ENCODE measurements around the gene TRIO.

Gene TRIO

DNA sequence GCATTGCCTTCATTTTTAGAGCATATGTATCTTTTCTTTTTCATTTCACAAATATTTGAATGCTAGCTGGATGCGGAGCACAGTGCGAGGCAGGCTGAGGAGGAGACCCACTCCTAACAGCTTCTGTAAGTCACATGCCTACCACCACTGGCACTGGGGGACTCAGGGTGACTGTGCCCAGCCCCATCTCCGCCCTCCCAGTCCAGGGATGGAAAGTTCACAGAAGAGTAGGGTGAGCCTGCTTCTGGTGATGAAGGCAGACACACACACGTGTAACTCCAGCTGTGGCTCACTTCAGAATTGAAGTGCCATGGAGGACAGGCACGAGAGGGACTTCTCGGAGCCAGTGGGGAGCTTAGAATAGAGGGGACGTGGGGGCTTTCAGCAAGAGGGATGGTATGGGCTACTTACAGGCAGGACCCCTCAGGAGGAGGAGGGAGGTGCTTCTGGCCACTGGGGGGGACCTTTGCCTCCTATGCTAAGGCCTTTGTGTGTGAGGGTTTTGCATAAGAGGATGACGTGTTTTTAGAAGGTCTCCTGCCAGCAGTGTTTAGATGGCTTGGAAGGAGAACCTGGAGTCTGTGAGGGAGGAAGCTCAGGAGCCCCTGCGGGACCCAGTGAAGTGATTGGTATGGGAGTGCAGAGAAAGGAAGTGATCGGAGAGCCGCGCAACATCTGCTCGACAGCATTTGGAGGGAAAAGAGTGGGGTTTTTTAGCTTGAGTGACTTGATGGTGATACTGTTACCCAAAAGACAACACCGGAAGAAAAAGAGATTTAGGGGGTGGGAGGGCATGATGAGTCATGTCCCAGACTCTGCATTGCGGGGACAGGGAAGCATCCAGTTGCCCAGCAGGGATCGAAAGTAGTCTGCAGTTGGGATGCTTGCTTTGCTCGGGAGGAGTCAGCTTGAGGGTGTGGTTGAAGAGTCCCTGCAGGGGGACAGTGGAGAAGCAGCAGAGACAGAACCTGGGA, 274.9 kb downstream of the TRIO start:
- no peak overlapping the region for H3K4me3 ChIP-seq (ENCODE audit: low read depth, low read length)
- no peak for DNase-seq (ENCODE audit: low read depth)
- in situ Hi-C loops (cut with HindIII; ENCODE audit: low sequenced_read_pairs), result no loop called here
- no peak for TF ChIP-seq CTCF (IDR thresholded peaks at IDR 0.05; ENCODE audit: low read depth, low read length, missing control alignments)

GRCh38 chr5:14419686-14420085, 276.5 kb downstream of the TRIO start:
- TF ChIP-seq CTCF (IDR thresholded peaks at IDR 0.05; ENCODE audit: low read depth, low read length, missing control alignments), result no peak
- no peak overlapping the region for H3K4me3 ChIP-seq (ENCODE audit: low read depth, low read length)
- in situ Hi-C loops (cut with HindIII; ENCODE audit: low sequenced_read_pairs), result no loop called here
- no peak for DNase-seq (ENCODE audit: low read depth)

DNA sequence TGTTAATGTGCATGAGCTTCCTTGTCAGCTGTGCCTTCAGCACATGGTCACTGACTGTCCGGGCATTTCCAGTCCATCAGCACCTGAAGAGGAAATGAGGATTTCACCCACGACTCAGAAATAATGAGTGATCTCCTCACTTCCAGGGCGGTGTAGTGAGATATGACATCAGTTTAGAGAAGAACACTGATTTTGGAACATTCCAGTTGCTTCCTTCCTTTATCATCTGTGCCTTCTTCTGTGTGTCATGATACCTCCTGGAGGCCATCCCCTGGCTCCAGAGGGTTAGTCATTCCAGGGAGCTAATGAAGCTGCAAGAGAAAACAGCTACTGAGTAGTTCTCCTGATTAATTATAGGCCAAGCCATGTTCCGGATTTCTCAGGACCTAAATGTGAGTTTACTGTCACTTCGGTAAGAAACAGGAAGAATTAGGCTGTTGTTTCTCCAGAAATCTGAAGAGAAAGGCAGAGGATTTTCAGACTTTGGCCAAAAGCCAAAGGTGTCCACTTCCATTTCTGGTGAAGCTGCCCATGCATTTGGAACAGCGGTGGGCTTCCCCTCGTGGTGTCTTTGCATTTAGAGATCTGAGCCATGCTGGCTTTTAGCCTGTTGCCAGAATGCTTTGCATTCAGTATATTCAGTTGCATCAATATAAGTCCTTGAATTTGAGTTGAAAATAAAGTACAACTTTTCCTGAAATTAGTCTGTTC, 277.1 kb downstream of the TRIO start:
- in situ Hi-C loops (cut with HindIII; ENCODE audit: low sequenced_read_pairs), result no loop called here
- DNase-seq (ENCODE audit: low read depth), result no peak
- TF ChIP-seq CTCF (IDR thresholded peaks at IDR 0.05; ENCODE audit: low read depth, low read length, missing control alignments), result no peak
- no peak overlapping the region for H3K4me3 ChIP-seq (ENCODE audit: low read depth, low read length)

DNA sequence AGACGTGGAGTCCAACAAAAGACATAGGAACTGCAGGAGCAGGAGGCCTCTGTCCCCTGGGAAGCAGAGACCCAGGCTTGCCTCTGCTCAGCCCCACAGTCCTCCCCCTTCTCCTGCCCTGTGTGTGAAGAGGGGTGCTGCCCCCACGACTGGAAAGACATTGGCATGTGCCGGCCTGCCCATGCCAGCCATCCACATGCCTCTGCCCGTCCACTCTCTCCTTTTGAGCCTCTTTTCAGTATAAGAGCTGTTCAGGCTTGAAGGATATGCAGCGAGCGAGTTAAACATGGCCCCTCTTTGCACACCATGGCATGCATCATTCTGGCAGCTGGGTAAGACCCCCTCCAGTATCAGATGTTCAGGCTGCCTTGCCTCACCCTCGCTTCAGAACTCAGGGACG, 278.7 kb downstream of the TRIO start:
- TF ChIP-seq CTCF (IDR thresholded peaks at IDR 0.05; ENCODE audit: low read depth, low read length, missing control alignments), result no peak
- H3K4me3 ChIP-seq (ENCODE audit: low read depth, low read length), result no peak overlapping the region
- DNase-seq (ENCODE audit: low read depth), result no peak
- in situ Hi-C loops (cut with HindIII; ENCODE audit: low sequenced_read_pairs), result no loop called here

DNA sequence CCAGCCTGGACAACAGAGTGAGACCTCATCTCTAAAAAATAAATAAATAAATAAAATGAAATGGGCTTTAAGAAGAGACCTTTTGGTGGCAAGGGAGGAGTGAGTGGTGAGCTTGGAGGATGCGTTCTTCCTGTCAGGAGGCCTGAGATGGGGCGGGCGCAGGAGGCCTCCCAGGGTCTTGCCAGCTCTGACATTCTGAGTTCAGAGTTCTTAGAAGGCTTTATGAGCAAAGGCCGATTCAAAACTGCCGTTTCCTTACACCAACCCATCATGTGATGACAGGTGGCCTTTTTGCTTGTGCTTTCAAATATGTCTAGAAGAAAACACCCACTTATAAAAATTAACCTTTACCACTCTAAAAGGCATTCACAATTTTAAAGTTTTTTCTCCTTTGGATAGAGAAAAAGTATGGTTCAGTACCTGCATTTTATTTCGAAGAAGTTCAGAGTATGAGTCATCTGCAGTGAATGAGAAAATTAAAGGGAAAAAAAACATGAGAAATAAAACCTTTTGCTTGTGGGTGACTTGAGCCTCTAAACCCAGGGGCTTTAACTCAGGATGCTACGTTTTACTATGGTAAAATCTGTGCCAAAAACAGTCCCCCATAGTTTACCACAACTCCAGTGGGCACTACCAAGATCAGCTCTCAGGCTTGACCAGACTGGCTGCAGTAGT, 281.0 kb downstream of the TRIO start:
- no peak for DNase-seq (ENCODE audit: low read depth)
- TF ChIP-seq CTCF (IDR thresholded peaks at IDR 0.05; ENCODE audit: low read depth, low read length, missing control alignments), result no peak
- in situ Hi-C loops (cut with HindIII; ENCODE audit: low sequenced_read_pairs), result no loop called here
- no peak overlapping the region for H3K4me3 ChIP-seq (ENCODE audit: low read depth, low read length)

- no peak for DNase-seq (ENCODE audit: low read depth)
- no peak overlapping the region for H3K4me3 ChIP-seq (ENCODE audit: low read depth, low read length)
- in situ Hi-C loops (cut with HindIII; ENCODE audit: low sequenced_read_pairs), result no loop called here
- TF ChIP-seq CTCF (IDR thresholded peaks at IDR 0.05; ENCODE audit: low read depth, low read length, missing control alignments), result no peak
These were observed 282.4 kb downstream of the TRIO start for GRCh38 chr5:14425559-14425958.

Measured in astrocyte of the cerebellum (primary cell).